Stimulated activated CD8-positive, alpha-beta memory T cell treated with anti-CD3 and anti-CD28 coated beads, Interleukin-15, amount 100 ng/mL, for 24 hours (primary cell): ENCODE results near the gene SLC38A8.

Experiments used
- DNase-seq: peaks from one replicate; pipeline ENCODE4 v3.0.0-alpha.2; 2020; ENCODE audit warnings: low read depth

Gene SLC38A8

DNA sequence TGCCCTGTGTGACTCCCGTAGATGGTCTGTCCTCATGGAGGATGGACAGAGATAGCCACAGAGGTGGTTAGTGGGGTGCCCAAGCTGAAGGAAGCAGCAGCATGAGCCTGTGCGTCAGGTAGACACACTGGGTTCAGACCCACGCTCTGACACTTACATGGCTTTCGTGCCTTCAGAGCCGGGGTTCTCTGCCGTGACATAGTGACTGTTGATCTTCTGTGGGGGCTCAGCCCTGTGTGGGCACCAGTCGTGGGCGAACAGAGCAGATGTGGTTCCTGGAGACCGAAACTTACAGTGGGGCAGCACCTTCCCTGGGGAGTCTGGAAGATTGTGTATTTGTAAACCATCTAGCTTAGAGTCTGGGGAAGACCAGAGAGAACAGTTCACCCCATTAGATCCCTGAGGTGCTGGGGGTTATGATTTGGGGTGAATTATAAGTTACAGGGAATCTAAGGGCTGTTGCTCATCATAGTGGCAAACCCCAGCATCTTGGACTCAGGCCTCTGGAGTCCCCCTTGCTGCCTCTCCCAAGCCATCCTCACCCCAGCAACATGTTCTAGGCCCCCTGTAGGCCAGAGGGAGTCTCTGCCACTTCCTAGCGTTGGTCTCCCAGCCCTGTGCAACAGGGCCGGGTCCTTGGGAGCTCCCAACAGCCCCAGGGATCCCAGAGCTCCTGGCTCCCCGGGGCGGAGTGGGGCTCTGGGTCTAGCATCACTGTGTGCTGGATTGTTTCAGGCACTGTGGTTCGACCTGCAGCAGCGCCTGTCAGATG is 45.9 kb downstream of the SLC38A8 start:
- DNase-seq = no peak

DNA sequence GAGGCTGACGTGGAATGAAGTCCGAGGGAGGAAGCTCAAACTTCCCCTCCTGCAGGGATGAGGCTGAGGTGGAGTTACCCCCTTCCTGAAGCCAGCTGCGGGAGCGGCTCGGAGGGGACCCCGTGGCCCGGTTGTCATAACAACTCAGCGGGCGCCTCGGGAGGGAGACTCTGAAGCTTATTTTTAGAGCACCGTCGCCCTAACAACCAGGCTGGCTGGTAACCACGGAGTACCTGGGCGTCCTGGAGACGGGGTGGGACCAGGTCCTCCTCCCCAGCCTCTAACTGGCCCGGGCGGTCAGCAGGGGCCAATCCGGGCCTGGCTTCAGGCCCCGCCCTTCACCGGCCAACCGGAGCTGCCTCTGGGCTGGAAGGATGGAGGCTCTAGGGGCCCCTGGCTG is 46.8 kb downstream of the SLC38A8 start:
- DNase-seq = no peak

DNA sequence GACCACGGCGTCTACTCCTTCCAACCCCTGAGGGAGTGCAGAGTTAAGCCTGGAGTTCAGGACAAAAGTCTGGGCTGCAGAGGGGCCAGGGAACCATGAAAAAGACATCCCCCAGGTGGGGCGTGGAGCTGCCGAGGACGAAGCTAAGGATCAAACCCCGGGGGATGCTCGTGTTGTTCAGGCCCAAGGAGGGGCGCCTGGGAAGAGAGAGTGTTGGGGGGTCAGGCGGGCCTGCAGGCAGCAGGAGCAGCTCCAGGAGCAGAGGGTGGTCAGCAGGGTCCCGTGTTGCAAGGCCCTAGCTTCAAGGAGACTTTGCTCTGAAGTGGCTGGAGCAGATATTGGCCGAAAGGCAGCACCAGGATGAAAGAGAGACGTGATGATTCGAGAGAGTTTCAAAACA is 47.9 kb downstream of the SLC38A8 start:
- DNase-seq = no peak

DNA sequence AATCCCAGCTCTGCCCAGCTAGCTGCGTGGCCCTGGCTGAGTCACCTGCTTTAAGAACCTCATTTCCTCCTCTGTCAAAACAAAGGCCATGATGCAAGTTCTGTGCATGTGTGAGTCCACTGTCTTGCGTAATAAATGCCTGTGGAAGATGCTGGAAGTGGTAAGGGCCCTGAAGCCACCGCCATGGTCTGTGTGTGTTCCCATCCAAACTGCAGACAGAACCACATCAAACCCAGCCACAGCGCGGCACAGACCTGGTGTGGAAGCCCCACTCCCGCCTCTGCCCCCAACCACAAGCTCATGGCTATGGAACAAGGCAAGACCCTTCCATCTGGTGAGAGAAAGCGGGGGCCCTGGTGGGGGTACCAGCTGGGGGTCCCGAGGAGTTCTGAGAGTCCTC is 48.5 kb downstream of the SLC38A8 start:
- no peak for DNase-seq

DNA sequence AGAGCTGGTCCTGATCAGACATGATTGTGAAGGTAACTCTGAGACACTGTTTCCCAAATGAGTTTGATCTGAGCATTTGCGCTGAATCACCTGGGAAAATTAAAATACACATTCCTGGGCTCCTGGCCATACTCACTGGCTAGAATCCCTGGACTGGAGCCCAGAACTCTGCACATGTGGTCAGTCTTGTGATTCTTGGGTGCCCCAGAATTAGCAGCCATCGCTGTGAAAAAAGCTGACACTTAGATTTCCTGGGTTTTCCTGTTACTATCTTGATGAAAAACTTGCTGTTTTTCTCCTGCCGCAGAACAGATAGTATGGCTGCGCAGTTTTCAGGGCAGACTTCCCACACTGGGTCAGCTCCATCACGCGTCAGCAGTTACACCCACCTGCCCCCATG is 50.0 kb downstream of the SLC38A8 start:
- DNase-seq = no peak

DNA sequence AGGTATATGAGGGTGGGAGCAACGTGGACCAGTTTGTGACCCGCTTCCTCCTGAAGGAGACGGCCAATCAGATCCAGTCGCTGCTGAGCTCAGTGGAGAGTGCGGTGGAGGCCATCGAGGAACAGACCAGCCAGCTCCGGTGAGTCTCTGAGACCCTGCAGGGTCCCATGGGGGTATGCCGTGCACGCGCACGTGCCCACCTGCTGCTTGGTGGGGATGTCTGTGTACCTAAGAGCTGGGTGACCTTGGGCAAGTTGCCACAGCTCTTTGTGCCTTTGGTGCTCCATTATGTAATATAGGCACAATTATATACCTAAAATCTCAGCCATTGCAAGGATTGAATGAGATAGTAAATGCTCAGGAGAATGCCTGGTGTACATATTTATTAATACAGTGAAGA is 52.1 kb downstream of the SLC38A8 start:
- no peak for DNase-seq

DNA sequence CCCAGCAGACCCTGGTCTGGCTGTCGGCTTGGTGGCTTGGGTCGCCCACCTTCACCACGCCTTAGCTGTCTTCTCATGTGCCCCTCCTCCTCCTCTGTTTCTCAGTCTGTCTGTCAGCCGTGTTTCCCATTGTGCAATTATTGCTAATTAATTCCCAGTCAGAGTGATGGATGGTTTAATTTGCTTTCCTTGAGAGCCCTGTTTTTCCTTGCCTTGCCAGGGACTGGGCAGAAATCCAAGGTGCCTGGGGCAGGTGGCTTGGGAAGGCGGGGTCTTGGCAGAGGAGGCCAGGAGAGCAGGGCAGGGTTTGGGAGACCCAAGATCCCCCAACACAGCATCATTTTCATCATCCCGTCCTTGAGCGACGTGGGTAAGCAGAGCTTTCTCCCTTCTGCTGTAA is 53.3 kb downstream of the SLC38A8 start:
- DNase-seq = no peak

DNA sequence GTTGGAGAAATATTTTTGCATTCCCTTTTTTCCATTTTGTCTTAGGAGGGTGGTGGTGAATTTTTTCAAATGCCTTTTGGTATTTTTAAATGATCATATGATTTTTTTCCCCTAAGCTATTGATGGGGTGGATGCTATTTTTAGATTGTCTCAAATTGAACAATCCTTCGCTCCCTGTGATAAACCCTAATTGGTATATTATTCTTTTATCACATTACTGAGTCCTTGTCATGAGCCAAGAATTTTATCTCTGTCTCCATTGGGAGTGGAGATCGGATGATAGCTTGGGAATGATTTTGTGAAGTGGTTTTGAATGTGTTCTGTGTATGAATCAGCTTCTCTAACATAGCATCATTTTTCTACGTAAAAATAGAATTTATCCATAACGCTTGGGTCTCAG is 59.1 kb downstream of the SLC38A8 start:
- no peak for DNase-seq

DNA sequence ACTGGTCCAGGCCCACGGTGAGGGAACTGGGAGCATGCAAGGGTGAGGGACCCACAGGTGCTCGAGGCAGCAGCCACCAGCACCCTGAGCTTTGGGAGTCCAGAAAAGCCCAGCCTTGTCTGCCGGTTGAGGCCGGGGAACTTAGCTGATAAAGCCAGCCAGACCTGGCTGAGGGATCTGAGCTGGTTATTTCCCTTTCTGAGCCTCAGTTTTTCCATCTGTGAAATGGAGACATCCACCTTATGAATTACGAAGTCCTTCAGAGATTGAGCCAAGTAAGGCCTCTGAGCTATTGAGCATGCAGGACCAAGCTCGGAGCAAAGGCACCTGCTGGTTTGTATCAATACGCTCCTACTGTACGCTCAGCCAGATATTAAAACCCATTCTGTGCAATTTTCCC is 60.8 kb downstream of the SLC38A8 start:
- DNase-seq = no peak

DNA sequence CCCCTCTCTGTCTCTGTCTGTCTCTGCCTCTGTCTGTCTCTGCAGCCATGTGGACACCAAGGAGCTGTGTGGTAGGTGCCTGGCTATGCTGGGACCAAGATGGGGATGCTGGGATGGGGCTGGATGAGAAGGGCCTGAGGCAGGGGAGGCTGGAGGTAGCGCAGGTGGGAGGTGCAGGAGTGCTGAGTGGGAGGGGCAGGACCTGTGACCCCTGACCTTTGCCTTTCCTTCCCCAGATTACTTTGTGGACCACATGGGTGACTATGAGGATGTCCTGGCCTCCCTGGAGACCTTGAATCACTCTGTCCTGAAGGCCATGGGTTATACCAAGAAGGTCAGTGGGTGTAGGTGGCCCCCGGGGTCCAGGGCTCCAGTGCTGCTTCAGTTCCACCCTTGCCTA is 61.8 kb downstream of the SLC38A8 start:
- DNase-seq = no peak

DNA sequence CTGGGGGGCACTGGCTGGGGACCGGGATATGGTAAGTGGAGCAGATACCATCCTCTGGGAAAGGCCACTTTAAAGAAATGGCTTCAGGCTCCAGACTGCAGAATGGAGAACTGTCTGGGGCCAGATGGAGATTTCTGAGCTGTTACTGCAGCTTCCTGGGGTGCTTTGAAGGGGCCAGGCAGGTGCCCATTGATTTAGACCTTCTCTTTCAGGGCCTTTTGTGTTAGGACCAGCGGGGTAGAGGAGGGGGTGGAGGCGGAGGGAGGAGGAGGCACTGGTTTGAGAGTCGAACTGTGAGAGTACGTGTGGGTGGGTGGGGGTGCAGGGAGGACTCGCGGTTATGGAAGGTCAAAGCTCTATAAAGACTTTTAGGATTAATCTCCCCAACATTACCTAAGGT is 63.2 kb downstream of the SLC38A8 start:
- DNase-seq = no peak

DNA sequence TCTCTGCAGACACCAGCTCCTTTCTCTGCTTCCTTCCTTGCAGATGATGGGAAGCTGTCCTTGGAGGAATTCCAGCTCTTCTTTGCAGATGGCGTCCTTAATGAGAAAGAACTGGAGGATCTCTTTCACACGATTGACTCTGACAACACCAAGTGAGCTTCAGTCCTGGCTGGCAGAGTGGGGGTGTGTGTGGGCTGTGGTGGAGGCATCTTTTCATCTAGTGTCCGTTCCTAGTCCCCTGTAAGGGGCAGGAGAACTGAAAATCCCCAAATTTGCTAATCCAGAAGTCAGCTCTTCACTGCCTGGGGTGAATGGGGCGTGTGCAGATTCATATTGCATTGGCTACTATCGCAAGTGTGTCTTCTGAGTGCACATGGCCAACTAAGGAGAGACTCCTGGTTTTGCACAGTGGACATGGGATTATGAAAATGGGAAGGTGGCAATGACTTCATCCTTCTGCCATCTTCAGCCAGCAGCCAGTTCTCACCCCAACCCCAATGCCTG is 64.1 kb downstream of the SLC38A8 start:
- DNase-seq = no peak

DNA sequence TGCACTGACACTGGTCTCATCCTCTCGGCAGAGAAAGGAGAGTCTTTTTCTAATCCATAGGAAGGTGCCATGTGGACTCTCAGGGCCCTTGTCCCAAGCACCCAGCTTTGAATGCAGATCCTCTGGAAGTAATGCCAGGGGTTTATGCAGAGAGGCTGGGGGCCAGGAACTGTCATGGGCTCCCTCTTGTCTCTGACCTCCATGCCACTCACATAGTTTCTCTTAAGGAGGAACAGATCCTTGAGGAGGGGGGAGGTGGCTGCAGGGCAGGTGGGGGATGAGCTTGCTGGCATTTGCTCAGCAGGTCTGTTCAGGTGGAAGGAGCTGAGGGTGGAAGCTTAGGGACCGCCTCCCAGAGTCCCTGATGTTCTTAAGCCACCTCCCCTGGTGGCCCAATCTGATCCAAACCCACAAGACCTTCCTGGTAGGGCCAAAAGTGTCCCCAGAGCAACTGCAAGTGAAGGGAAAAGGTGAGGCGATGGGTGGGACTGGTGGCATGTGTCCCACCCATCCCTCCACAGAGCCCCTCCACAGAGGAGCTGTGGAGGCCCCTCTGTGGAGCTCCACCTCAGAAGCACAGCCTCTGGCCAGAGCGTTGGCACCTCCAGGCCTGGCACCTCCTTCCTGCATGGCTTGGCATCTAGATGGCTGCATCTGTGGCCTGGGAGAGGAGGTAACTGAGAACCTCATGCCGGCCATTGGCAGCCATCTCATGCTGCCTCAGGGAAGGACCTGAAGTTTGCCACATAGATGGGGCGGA is 65.4 kb downstream of the SLC38A8 start:
- no peak for DNase-seq

DNA sequence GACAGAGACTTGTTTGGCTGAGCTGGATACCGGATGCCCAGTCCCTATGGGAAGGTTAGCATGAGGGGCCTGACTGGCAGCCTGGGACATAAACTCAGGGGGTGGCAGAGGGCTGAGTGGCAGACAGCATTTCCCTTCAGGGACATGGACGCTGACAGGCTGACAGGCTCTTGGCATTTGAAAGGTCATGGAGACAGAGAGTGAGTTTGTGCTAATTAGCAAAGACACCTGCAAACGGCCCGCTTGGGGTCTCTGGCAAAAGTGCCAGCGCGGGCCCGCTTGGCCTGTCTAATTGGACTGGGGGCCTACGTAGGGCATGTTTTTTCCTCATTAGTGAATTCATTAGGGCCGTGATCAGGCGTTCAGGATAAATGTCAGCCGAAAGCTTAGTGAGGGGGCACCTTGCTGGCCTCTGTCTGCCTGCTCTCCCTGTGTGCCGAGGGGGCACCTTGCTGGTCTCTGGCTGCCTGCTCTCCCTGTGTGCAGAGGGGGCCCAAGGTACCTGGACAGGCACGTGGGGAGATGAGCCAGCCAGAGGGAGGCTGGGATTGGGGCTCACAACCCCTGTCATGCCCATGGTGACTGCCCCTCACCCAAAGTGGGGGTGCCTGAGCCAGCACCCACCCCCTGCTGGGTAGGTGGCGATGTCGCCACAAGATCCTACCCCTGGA is 66.9 kb downstream of the SLC38A8 start:
- DNase-seq = no peak

DNA sequence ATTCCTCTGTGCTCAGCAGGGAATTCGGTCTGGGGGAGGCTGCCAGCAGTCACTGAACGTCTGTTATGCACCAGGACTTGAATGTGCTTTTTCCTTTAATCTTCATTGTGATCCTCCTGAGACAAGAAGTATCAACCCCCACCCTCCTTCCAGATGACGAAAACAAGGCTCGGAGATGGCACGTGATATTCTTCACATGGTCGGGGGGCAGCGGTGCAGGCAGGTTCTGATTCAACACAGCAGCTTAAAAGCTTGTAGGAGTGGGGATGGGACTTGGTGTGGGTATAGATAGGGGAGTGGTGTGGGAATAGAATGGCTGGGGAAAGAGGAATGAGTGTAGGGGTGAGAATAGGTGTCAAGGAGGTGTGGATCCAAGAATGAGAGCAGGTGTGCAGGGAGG is 68.1 kb downstream of the SLC38A8 start:
- no peak for DNase-seq

DNA sequence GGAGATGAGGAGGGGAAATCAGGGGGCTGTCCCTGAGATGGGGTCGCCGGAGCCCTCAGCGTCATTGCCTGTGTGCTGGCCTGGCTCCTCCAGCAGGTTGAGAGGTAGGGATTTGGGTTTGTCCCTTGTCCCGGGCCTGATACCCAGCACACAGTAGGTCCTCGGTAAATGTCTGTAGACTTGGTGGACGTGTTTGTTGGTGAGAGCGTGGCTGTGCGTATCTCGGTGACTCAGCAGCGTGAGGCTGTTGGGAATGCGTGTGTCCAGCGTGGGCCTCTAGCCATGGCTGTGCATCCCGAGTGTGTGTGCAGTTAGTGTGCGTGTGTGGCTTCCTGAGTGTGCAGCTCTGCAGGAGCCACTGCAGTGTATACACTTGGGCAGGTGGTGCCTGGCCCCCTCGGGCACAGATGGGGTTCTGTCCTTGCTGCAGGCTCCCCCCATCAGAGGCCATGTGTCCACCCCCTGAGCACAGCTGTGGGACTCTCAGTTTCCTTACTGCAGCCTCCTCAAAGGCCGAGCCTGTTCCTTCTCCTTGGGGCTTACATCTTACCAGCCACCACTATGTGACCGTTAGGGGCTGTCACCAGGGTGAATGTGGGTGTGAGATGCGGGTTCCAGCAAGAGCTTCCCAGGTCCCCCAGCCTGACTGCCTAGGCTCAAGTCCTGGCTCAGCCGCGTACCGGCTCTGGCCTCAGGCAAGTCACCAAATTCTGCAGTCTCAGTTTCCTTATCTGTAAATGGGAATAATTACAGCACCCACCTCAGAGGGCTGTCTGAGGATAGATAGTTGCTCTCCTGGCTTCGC is 68.8 kb downstream of the SLC38A8 start:
- DNase-seq = no peak

DNA sequence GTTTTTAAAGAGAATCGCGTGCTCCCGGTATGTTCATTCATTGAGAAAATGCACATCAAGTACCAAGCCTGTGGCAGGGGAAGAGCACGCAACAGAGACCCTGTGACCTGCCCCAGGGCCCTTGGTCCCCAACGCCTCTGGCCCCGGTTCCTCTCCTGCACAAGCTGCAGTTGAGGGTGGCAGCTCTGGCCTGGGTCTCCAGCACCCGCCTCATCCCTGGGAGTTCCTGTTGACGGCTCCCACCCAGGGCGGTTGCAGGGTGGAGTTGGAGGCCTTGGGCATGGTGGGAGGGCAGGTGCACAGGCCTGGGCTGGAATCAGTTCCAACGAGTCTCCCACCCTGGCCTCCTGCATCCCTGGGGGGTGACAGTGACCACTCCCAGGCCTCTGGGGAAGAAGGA is 69.5 kb downstream of the SLC38A8 start:
- DNase-seq = no peak

DNA sequence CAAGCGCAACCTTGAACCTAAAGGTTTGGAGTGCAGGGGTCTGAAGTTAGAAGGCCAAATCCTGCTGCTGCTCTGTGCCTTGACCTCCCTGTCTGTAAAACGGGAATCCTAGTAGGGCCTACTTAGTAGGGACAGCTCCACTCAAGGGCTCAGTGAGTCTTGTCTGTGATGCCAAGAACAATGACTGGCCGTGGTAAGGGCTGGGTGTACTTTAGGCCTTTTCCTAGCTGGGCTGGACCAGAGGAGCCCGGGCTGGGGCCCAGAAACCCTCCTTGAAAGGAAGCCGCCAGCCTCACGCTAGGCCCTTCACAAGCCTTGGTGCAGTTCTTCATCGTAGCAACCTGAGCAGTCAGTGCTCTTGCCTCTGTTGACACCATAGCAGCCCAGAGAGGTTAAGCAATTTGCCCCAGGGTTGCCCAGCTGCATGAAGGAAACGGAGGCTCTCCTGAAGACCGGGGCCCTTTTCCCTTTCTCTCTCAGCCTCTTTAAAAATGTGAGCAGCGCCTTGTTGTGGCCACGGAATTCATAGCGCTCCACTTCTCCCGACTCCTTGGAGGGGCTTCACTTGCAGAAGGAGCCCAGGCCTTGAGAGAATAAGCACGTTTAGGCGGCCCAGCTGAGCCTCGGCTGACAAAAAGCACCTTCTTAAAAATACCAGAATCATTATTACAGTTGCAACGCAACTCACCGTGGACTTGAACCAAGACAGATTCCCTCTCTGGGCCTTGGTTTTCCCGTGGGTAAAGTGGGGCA is 70.2 kb downstream of the SLC38A8 start:
- DNase-seq = no peak

DNA sequence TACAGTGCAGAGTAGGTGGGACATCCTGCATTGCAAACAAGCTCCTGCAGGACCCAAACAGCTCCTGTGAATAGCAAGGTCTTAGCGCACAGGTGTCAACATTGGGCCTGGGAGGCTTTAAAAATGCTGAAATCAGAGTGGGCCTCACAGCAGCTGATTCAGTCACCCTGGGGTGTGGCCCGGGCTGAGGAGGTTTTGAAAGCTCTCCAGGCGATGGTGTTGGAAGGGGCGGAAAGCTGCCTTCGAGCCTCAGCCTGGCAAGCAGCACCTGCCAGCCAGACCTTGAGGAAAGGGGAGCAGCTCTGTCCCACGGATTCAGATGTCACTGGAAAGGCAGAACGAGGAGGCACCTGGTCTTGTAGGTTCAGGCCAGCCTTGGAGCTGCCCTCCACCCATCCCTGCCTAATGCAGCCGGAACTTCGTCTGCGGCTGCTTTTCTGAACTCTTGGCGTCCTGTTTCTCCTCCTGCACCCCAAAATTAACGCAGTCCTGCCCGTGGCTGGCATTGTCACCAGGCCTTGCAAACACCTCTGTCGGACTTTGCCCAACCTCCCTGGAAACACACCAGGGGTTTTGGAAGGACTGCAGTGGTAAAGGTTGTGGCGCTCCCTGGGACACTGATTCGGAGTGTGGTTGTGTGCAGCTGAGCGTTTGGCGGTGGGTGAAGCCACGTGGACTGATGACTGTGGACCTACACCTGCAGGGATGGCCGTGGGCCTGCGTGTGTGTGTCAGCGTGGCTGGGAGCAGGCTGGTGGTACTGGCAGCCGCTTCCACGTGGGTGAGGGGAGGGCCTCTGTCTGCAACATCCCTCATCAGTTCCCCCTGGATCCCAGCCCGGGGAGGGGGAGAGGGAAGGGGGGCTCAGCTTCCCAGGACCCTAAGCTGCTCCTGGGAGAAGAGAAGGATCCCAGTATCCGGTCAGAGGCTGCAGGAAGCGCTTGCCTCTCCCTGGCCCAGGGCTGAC is 71.1 kb downstream of the SLC38A8 start:
- no peak for DNase-seq

DNA sequence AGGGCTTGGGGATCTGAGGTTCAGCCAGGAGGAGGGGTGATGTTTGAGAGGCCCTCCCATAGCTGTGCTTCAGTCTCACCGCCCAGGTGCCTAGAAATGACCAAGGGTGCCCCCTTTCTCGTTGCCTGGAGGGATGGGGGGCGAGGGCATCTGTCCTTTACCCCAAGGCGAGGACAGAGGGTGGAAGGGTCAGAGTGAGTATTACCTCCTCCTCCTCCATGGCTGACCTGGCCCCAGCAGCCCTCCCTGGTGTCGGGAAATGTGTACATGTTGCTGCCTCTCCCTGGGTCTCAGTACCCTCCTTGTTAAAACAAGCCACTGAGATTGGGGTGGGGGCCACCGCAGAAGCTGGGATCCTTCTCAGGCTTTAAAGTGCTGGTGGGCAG is 72.2 kb downstream of the SLC38A8 start:
- no peak for DNase-seq
